Fibroblast of lung (primary cell): Measurements from ENCODE around the gene LPP.

Source experiments
- CTCF ChIP-seq, 2 donors: IDR thresholded peaks in 1 of 2; conservative IDR thresholded peaks in 1 of 2; 1 replicate in 1 of 2; 2 replicates in 1 of 2; pipeline ENCODE4 v1.5.1; 2011 to 2012; ENCODE audit warnings: low read length in 2 of 2, control low read depth in 1 of 2, inconsistent platforms in 1 of 2, low read depth in 1 of 2, mild to moderate bottlenecking in 1 of 2
- EZH2 ChIP-seq: IDR thresholded peaks from 2 replicates; pipeline ENCODE4 v1.5.1; 2012; ENCODE audit warnings: low read length, control low read depth, mild to moderate bottlenecking; ENCODE audit errors: missing control alignments

DNA sequence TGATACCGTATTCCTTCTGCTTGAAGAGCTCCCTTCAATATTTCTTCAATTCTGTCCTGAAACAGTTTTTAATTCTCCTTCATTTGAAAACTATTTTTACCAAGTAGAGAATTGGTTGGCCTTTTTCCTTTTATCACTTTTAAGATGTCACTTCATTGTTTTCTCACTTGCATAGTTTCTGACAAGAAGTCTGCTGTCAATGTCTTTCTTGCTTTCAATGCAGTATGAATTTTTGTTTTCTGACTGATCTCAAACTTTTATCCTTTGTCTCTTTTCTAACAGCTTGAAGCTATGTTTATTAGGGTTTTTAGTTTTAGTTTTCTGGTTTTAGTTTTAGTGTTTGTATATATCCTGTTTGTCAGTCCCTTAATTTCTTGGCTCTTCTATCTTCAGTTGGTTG, 653.0 kb downstream of the LPP start:
- TF ChIP-seq CTCF (conservative IDR thresholded peaks at IDR 0.05 in 1 of 2, IDR thresholded peaks at IDR 0.05 in 1 of 2; ENCODE audit: low read depth in 1 of 2, low read length in 2 of 2) (no peak), EZH2 (no peak)
